ENCODE measurements around the gene VKORC1L1. TPM values are rescaled to one million over a fixed set of nuclear protein-coding genes. Genes with fewer than 3 reads are reported as not detected.

VKORC1L1 gene
- total RNA-seq (2022; extraction: Qiagen RNA extraction; ENCODE audit: low read depth), result 28.3 to 32.2 TPM (median 31.3 TPM) in 5 replicates

DNA sequence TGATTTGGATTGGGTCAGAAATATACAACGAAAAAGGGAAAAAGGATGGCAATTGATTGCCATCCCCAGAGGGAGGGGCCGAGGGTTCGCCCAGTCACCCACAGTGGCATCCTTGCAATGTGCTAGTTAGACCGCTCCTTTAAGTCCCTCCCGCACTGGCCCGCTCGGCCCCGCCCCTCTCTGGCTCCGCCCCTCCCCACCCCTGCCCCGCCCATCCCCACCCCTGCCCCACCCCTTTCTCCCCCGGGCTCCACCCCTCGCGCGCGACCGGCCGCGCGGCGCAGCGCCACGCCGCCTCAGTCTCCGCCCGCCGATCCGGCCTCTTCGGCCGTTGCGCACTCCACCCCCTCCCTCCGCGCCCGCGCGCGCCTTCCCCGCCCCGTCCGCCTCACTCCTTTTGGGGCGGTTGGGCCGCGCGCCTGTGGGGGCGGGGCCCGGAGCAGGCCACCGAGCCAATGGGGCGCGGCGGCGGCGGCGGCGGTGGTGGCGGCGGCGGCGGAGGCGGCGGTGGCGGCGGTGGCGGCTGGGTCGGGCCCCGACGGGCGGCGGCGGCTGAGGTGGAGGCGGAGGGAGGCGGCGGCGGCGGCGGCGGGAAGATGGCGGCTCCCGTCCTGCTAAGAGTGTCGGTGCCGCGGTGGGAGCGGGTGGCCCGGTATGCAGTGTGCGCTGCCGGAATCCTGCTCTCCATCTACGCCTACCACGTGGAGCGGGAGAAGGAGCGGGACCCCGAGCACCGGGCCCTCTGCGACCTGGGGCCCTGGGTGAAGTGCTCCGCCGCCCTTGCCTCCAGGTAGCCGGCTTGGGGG, at the start of gene VKORC1L1:
VKORC1L1 (plus strand) TSS at position 299 of the 806 bp plus-strand sequence; CDS start at position 597, 298 bp downstream.

DNA sequence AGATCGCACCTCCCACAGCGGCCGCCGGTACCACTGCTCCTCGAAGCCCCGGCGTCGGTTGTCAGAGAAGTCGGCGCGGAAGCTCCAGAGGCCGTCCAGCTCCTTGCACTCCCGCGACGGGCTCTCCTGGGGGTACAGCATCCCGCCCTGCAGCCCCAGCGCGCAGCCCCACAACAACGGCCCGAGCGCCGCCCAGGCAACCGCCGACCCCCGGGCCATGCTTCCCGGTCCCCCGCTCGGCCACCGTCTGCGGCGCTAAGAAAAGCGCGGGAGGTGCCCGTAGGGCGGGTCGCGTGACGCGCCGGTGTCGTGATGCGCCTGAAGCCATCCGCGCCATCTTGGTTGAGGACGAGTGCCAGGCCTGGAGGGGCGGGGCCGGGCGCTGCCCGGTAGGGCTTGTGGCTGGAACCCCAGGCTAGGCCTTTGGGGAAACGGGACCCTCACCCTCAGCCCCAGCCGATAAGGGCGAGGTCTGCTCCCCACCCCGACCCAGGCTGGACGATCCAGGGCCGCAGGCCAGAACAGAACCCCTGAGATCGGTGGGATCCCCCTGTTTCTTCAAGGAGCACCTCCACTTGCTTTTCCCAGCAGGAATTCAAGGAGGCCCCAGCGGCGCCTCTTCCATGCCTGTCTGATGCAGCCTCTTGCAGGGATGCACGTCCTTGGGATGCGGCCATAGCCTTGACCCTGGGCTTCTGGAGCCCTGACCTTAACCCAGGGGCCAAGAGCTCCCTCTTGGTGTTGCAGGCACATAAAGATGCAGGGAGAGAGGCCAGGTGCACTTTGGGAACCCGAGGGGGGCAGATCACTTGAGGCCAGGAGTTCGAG, 109.3 kb downstream of the VKORC1L1 start, which contains the start of gene GUSB:
GUSB (minus strand) TSS at position 249 of the 828 bp plus-strand sequence; CDS start at position 219, 30 bp downstream.

Other genes with a start within 250 kb of the VKORC1L1 start
- gene GUSB, start 109.1 kb downstream of the VKORC1L1 start, total RNA-seq (2022; extraction: Qiagen RNA extraction; ENCODE audit: low read depth), result 28.7 to 34.3 TPM (median 33.4 TPM) in 5 replicates
- gene ASL, start 202.7 kb downstream of the VKORC1L1 start, total RNA-seq (2022; extraction: Qiagen RNA extraction; ENCODE audit: low read depth), result 19.8 to 25.2 TPM (median 20.3 TPM) in 5 replicates
- gene CRCP, start 241.8 kb downstream of the VKORC1L1 start, total RNA-seq (2022; extraction: Qiagen RNA extraction; ENCODE audit: low read depth), result 24.7 to 36.1 TPM (median 25.8 TPM) in 5 replicates

Data from A549 treated with CpdA at 1 μM for 4 hours (cell line).